Activated T-helper 1 cell treated with anti-CD3 and anti-CD28 coated beads, Interleukin-12 subunit alpha, Interleukin-12 subunit beta, Interleukin-2, Interleukin-4 antibody, amounts not matched to agents 30 ng/mL and 10 ng/mL and 1 ng/mL, durations not matched to agents 14 hours and 24 hours and 36 hours (primary cell): ENCODE data around the gene TMEM236. TPM values are rescaled to one million over a fixed set of nuclear protein-coding genes. Genes with fewer than 3 reads are reported as not detected.

Source experiments
- total RNA-seq: library from RNA; stranded (reverse); gene quantifications from 2 replicates; pipeline ENCODE4 v1.2.3, GENCODE V29; 2022

The TMEM236 gene
- total RNA-seq, 1 donor from 2014 or later = not detected

Other genes starting within 250 kb of the TMEM236 start
- gene HACD1, start 134.8 kb upstream of the TMEM236 start, total RNA-seq = 0.80 and 1.5 TPM in 2 replicates
- 23.3 and 26.8 TPM in 2 replicates for gene STAM, start 108.0 kb upstream of the TMEM236 start, total RNA-seq
- not detected in 2 replicates for gene MRC1, start 57.1 kb downstream of the TMEM236 start, total RNA-seq
- gene SLC39A12, start 199.7 kb downstream of the TMEM236 start, total RNA-seq = not detected in 2 replicates